Astrocyte of the spinal cord (primary cell): ENCODE measurements around the gene TIMM17B.

Experiments used
- DNase-seq: peaks from one replicate; pipeline ENCODE4 v3.0.0; 2011; ENCODE audit warnings: low read depth, low spot score
- H3K4me3 ChIP-seq: 2 replicates; pipeline ENCODE4 v1.5.1; 2011; ENCODE audit warnings: low read depth, mild to moderate bottlenecking, low read length, moderate library complexity
- in situ Hi-C: cut with HindIII; loops from 2 replicates; pipeline ENCODE4 v1.10.0; 2017; ENCODE audit warnings: low sequenced_read_pairs
- TF ChIP-seq, protein P1 (sequence below): IDR thresholded peaks from 2 replicates; pipeline ENCODE4 v1.5.1; 2012; ENCODE audit warnings: low read depth, mild to moderate bottlenecking, low read length, inconsistent platforms

The TIMM17B gene

DNA sequence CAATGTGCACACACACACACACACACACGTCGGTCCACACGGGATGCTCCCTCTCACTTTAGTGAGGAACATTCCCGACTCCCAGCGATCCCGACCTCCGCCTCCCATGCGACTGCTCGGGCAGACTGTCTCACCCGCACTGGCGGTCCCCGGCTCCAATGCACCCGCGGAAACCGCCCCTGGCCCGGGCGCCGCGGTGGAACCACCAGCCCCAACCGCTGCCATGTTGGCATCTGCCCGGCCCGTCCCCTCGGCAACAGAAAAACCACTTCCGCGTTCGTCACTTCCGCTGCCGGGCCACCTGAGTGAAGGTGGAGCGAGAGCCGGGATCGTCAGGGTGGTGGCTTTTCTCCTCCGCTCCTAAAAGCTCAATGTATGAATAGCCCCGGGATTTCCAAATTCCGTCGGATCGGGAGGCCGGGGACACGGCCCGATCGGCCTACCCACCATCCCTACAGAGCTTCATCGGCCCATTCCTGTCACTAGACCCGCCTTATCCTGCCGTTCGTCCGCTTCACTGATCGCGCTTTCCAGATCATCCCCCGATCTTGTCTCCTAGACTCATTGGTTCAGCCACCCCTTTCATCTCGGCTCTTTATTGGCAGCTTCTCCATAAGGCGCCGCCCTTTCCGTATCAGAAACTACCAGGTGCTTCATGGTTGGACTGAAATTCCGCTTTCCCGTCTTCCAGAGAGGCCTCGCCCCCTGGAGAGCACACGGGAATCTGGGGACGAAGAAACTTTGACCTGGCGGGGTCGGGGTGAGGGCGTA lies 14.0 kb upstream of the TIMM17B start, which contains the start of gene SLC35A2:
Gene SLC35A2 (minus strand): TSS at position 235 of the 771 bp plus-strand sequence. CDS start 10 bp downstream, at position 225.
- in situ Hi-C loops: no loop called here

DNA sequence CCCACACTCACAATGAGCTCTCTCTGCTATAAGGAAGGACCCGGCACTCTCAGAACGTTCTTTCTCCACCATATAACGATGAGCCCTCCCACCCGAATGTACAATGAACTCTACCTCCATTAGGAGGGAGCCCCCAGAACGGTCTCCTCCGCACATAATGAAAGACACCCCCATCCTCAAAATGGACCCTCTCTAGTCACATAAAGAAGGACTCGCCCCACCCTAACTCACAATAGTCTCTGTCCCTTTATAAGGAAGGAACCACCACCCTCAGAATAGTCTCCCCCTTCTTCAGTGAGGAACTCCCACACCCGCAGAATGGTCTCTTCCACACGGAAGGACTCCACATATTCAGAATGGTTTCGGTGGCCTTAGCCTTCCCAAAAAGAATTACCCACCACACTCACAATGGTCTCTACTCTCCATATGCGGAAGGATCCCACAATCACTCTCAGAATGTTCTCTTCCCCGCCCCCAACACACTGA lies 13.4 kb upstream of the TIMM17B start:
- peak overlapping the region; percentile 82 for H3K4me3 ChIP-seq

More for the DNA sequence above, 14.0 kb upstream of the TIMM17B start, which contains the start of gene SLC35A2:
- TF ChIP-seq, protein P1, sequence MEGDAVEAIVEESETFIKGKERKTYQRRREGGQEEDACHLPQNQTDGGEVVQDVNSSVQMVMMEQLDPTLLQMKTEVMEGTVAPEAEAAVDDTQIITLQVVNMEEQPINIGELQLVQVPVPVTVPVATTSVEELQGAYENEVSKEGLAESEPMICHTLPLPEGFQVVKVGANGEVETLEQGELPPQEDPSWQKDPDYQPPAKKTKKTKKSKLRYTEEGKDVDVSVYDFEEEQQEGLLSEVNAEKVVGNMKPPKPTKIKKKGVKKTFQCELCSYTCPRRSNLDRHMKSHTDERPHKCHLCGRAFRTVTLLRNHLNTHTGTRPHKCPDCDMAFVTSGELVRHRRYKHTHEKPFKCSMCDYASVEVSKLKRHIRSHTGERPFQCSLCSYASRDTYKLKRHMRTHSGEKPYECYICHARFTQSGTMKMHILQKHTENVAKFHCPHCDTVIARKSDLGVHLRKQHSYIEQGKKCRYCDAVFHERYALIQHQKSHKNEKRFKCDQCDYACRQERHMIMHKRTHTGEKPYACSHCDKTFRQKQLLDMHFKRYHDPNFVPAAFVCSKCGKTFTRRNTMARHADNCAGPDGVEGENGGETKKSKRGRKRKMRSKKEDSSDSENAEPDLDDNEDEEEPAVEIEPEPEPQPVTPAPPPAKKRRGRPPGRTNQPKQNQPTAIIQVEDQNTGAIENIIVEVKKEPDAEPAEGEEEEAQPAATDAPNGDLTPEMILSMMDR: no peak
- peak within 1 kb of the TSS; percentile 82 for H3K4me3 ChIP-seq
- DNase-seq: peak; percentile 68

DNA sequence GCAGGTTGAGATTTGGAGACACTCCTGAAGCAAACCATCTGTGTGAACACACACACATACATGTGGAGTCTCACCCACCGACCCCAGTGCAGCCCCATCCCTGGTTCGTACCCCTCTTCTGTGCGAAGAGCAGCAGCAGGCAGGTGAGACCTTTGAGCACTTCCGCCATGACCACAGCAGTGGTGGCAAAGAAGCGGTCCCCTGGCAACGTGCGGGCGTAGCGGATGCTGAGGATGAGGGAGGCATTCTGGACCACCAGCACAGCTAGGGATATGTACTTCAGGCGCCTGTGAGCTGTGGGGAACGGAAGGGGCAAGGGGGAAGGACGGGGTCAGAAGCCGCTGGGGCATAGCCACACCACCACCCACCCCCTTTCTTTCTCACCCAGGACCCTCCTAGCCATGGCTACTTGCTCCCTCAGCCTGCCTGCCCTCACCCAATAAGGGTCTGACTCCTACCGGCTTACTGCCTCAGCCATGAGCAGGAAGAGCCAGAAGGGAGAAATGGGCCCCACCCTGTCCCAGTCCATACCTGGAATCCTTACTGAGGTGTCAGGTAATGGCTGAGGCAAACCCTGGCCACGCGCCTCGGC lies 12.2 kb upstream of the TIMM17B start:
- H3K4me3 ChIP-seq: no peak overlapping the region
- TF ChIP-seq, protein P1: no peak
- in situ Hi-C loops: no loop called here
- no peak for DNase-seq

More for the DNA sequence above, 13.4 kb upstream of the TIMM17B start:
- in situ Hi-C loops: no loop called here
- TF ChIP-seq, protein P1: no peak
- peak; percentile 45 for DNase-seq

DNA sequence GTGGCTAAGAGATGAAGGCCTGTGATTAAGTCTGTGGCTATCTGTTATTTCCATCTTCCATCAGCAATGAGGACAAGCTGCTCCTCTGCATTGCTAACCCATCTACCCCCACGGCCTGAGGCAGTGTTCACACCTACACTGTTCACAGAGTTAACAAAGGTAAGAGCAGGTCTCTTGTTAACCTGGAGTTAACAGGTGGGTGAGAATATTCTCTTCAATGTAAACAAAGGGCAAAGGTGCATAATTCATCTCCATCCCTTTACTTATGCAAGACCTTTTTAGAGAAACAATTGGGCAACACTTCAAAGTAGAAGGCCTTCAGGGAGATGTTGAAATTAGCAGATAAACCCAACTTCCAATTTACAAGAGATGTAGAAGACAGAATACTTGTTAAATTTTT lies 11.0 kb upstream of the TIMM17B start:
- H3K4me3 ChIP-seq: no peak overlapping the region
- in situ Hi-C loops: no loop called here
- no peak for DNase-seq
- TF ChIP-seq, protein P1: no peak

DNA sequence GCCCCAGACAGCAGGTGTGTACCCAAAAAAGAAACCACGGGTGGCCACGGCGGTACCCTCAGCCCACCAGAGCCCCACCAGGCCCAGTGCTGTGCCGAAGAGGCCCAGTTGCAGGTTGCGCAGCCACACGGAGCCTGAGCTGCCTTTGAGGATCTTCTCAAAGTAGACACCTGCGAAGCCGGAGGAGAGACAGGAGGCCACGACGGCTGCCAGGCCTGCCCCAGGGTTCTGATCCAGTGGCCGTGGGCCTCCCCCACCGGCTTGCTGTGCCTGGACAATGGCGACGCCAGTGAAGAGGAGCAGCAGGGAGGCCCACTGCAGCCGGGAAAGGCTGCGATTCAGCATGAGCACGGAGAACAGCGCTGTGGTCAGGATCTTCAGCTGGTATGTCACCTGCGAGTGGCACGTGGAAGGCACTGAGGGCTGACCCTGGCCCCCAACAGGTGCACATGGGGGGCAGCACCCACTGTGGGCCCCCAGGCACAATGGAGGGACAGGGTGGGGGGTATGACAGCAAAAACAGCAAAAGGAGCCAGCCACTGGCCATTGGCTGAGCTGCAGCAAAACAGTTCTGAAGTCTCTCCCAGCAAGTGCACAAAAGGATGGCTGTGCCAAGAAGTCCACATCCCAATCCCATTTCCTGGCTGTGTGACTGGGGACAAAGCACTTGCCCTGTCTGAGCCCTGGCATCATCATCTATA lies 7.7 kb upstream of the TIMM17B start:
- TF ChIP-seq, protein P1: no peak
- in situ Hi-C loops: no loop called here
- no peak for DNase-seq
- no peak overlapping the region for H3K4me3 ChIP-seq

DNA sequence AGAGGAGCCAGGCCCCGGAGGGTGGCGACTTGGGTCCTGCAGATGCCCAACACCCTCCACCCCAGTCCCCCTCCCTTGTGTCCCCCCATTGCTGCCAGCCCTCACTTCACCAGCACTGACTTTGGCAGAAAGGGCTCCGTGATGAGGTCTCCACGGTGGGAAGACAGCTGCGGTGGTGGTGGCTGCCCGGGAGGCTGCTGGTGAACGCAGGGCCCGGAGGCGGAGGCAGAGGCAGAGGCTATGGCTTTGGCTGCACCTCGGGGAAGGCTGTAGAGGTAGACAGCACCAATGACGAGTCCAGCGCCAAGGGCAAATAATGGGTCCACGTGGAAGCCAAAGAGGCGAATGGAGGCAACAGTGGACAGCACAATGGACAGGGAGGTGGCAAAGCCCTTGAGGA lies 7.1 kb upstream of the TIMM17B start:
- H3K4me3 ChIP-seq: no peak overlapping the region
- TF ChIP-seq, protein P1: no peak
- DNase-seq: no peak
- in situ Hi-C loops: no loop called here
